Measurements from ENCODE around the gene COMMD1. TPM values are rescaled to one million over a fixed set of nuclear protein-coding genes. Genes with fewer than 3 reads are reported as not detected.

The COMMD1 gene
- total RNA-seq, 4 donors from 2014 or later: 51.8 to 78.6 (median 58.3) TPM

GRCh38 chr2:62071760-62072680 is 166.5 kb downstream of the COMMD1 start:
- H3K4me1 ChIP-seq: peaks cover 0 to 5% of the 10 kb centered on the region in 2 donors
- no peaks in the 10 kb centered on the region for H3K36me3 ChIP-seq
- intact Hi-C loops (cut with DNase I; ENCODE audit: low total_unique reads) (no loop called here), in situ Hi-C loops (cut with MboI; ENCODE audit: low sequenced_read_pairs in 4 of 4) (no loop called here)
- ATAC-seq: no peak
- peaks cover 0 to 3% (median 0%) of the 10 kb centered on the region in 3 donors for H3K9me3 ChIP-seq
- no peak overlapping the region for H3K27ac ChIP-seq
- DNase-seq: no peak
- H3K4me3 ChIP-seq: no peak overlapping the region
- TF ChIP-seq POLR2A (IDR thresholded peaks at IDR 0.05): no peak
- TF ChIP-seq, protein P1, sequence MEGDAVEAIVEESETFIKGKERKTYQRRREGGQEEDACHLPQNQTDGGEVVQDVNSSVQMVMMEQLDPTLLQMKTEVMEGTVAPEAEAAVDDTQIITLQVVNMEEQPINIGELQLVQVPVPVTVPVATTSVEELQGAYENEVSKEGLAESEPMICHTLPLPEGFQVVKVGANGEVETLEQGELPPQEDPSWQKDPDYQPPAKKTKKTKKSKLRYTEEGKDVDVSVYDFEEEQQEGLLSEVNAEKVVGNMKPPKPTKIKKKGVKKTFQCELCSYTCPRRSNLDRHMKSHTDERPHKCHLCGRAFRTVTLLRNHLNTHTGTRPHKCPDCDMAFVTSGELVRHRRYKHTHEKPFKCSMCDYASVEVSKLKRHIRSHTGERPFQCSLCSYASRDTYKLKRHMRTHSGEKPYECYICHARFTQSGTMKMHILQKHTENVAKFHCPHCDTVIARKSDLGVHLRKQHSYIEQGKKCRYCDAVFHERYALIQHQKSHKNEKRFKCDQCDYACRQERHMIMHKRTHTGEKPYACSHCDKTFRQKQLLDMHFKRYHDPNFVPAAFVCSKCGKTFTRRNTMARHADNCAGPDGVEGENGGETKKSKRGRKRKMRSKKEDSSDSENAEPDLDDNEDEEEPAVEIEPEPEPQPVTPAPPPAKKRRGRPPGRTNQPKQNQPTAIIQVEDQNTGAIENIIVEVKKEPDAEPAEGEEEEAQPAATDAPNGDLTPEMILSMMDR (IDR thresholded peaks at IDR 0.05 in 4 of 5, conservative IDR thresholded peaks at IDR 0.05 in 1 of 5): no peak
- no peaks in the 10 kb centered on the region for H3K27me3 ChIP-seq

GRCh38 chr2:62074233-62074632 is 168.8 kb downstream of the COMMD1 start:
- Histone ChIP-seq H3K4me1 (peaks cover 0 to 5% of the 10 kb centered on the region in 2 donors), H3K36me3 (no peaks in the 10 kb centered on the region), H3K4me3 (no peak overlapping the region), H3K27me3 (no peaks in the 10 kb centered on the region), H3K9me3 (peaks cover 0 to 3% (median 0%) of the 10 kb centered on the region in 3 donors), H3K27ac (no peak overlapping the region)
- intact Hi-C loops (cut with DNase I; ENCODE audit: low total_unique reads): no loop called here
- DNase-seq (no peak), ATAC-seq (no peak)
- TF ChIP-seq POLR2A (IDR thresholded peaks at IDR 0.05): no peak
- TF ChIP-seq, protein P1 (IDR thresholded peaks at IDR 0.05 in 4 of 5, conservative IDR thresholded peaks at IDR 0.05 in 1 of 5): no peak
- in situ Hi-C loops (cut with MboI; ENCODE audit: low sequenced_read_pairs in 4 of 4): no loop called here

DNA sequence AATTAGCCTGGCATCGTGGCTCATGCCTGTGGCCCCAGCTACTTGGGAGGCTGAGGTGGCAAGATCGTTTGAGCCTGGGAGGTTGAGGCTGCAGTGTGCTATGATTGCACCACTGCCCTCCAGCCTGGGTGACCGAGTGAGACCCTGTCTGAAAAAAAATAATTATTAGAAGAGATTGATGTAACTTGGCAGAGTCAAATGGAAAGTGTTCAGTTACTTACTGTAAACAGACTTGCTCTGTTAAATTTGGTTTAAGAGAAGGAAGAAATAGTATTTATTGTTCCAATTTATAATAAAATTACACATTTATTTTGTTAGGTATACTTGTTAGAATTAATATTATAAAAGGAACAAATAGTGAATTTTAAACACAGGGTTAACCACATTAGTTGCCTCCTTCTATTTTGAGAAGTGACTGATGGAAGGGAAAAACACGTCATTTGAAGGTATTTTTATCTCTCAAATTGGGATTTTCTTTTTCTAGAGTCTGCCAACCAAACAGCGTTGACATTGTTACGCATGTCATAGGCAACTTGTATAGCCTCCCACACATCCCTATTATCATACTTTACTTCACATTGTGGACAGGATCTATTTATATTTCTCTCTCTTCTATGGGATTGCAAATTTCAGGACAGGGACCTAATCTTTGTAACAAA is 171.6 kb downstream of the COMMD1 start:
- H3K4me1 ChIP-seq: peaks cover 0 to 5% of the 10 kb centered on the region in 2 donors
- H3K27ac ChIP-seq: no peak overlapping the region
- H3K27me3 ChIP-seq: no peaks in the 10 kb centered on the region
- DNase-seq: no peak
- TF ChIP-seq, protein P1 (IDR thresholded peaks at IDR 0.05 in 4 of 5, conservative IDR thresholded peaks at IDR 0.05 in 1 of 5): no peak
- no peak for TF ChIP-seq POLR2A (IDR thresholded peaks at IDR 0.05)
- in situ Hi-C loops (cut with MboI; ENCODE audit: low sequenced_read_pairs in 4 of 4): no loop called here
- H3K36me3 ChIP-seq: no peaks in the 10 kb centered on the region
- H3K4me3 ChIP-seq: no peak overlapping the region
- ATAC-seq: no peak
- no peaks in the 10 kb centered on the region for H3K9me3 ChIP-seq
- intact Hi-C loops (cut with DNase I; ENCODE audit: low total_unique reads): no loop called here

- no peak for TF ChIP-seq POLR2A (IDR thresholded peaks at IDR 0.05)
- TF ChIP-seq, protein P1 (IDR thresholded peaks at IDR 0.05 in 4 of 5, conservative IDR thresholded peaks at IDR 0.05 in 1 of 5): no peak
- in situ Hi-C loops (cut with MboI; ENCODE audit: low sequenced_read_pairs in 4 of 4): no loop called here
- ATAC-seq: no peak
Measured at GRCh38 chr2:62084801-62085200, 179.3 kb downstream of the COMMD1 start.

More at GRCh38 chr2:62084801-62085200, 179.3 kb downstream of the COMMD1 start:
- H3K36me3 ChIP-seq: no peaks in the 10 kb centered on the region
- H3K9me3 ChIP-seq: no peaks in the 10 kb centered on the region
- no peak overlapping the region for H3K27ac ChIP-seq
- no peak overlapping the region for H3K4me3 ChIP-seq
- H3K4me1 ChIP-seq: no peaks in the 10 kb centered on the region
- no peaks in the 10 kb centered on the region for H3K27me3 ChIP-seq
- intact Hi-C loops (cut with DNase I; ENCODE audit: low total_unique reads): no loop called here
- no peak for DNase-seq

Measured in gastrocnemius medialis (tissue), 4 donors.